ENCODE measurements around the gene RAB5IF. TPM values are rescaled to one million over a fixed set of nuclear protein-coding genes. Genes with fewer than 3 reads are reported as not detected.
"Not testable (repeated sequence)": the region's sequence is repeated elsewhere in the genome, so short reads cannot be mapped to it uniquely, and the experiment has no call there.

RAB5IF gene
- total RNA-seq, 1 donor from 2014 or later: 54.9 TPM

- Mint-ChIP-seq H3K4me3 (peak overlapping the region; percentile 24), H3K4me1 (peaks cover 40% of the 10 kb centered on the region), H3K9me3 (no peaks in the 10 kb centered on the region), H3K27me3 (no peaks in the 10 kb centered on the region), H3K36me3 (ENCODE audit: low read depth) (peaks cover 60% of the 10 kb centered on the region), H3K27ac (no peak overlapping the region)
- ChIA-PET POLR2A (interaction anchor here (0.6 to 0.7 kb wide), 3 partner anchors 37 to 129 kb away, joined by 3 to 8 read pairs (median 7); no protein-coding TSS in a partner anchor), CTCF (no interaction called here)
- intact Hi-C loops (cut with micrococcal nuclease): loop anchor here (10.0 kb wide), 1 partner anchor 653 kb away; the partner anchor contains the start of gene SCAND1
- TF ChIP-seq CTCF (IDR thresholded peaks at IDR 0.05): no peak
- ATAC-seq (ENCODE audit: low read depth) (no peak), DNase-seq (no peak)
Measured at GRCh38 chr20:36607586-36608387, 2.2 kb downstream of the RAB5IF start.

GRCh38 chr20:36608388-36608728, 2.8 kb downstream of the RAB5IF start:
- H3K27me3 Mint-ChIP-seq; H3K4me3 Mint-ChIP-seq; CTCF ChIA-PET; ATAC-seq (ENCODE audit: low read depth); H3K27ac Mint-ChIP-seq; H3K9me3 Mint-ChIP-seq; DNase-seq: not testable (repeated sequence)
- intact Hi-C loops (cut with micrococcal nuclease): loop anchor here (10.0 kb wide), 1 partner anchor 654 kb away; the partner anchor contains the start of gene SCAND1
- H3K4me1 Mint-ChIP-seq: peaks cover 40% of the 10 kb centered on the region
- H3K36me3 Mint-ChIP-seq (ENCODE audit: low read depth): peaks cover 66% of the 10 kb centered on the region
- POLR2A ChIA-PET: interaction anchor here (0.6 to 0.7 kb wide), 3 partner anchors 37 to 255 kb away, joined by 6 to 8 read pairs (median 7); a partner anchor contains a TSS

GRCh38 chr20:36611625-36612024, 6.0 kb downstream of the RAB5IF start:
- no peaks in the 10 kb centered on the region for H3K27me3 Mint-ChIP-seq
- H3K36me3 Mint-ChIP-seq (ENCODE audit: low read depth): peaks cover 80% of the 10 kb centered on the region
- H3K9me3 Mint-ChIP-seq: no peaks in the 10 kb centered on the region
- no peak overlapping the region for H3K27ac Mint-ChIP-seq
- intact Hi-C loops (cut with micrococcal nuclease): loop anchor here (1.0 to 2.0 kb wide), 3 partner anchors 143 to 276 kb away; a partner anchor contains a TSS
- no peak for ATAC-seq (ENCODE audit: low read depth)
- POLR2A ChIA-PET: no interaction called here
- no peak for TF ChIP-seq CTCF (IDR thresholded peaks at IDR 0.05)
- no peak overlapping the region for H3K4me3 Mint-ChIP-seq
- DNase-seq: no peak
- CTCF ChIA-PET: interaction anchor here (0.6 to 2.2 kb wide), 5 partner anchors 50 to 562 kb away, joined by 3 to 17 read pairs (median 4); no protein-coding TSS in a partner anchor
- H3K4me1 Mint-ChIP-seq: peaks cover 14% of the 10 kb centered on the region

GRCh38 chr20:36613974-36614373, 8.4 kb downstream of the RAB5IF start:
- H3K27me3 Mint-ChIP-seq: no peaks in the 10 kb centered on the region
- H3K9me3 Mint-ChIP-seq: no peaks in the 10 kb centered on the region
- intact Hi-C loops (cut with micrococcal nuclease): loop anchor here (2.0 kb wide), 1 partner anchor 249 kb away; a partner anchor contains a TSS
- no peaks in the 10 kb centered on the region for H3K4me1 Mint-ChIP-seq
- no peak overlapping the region for H3K4me3 Mint-ChIP-seq
- POLR2A ChIA-PET: interaction anchor here (0.6 kb wide), 1 partner anchor 270 kb away, joined by 4 read pairs; no protein-coding TSS in a partner anchor
- CTCF ChIA-PET: interaction anchor here (1.0 to 1.9 kb wide), 3 partner anchors 10 to 270 kb away, joined by 3 to 6 read pairs (median 3); no protein-coding TSS in a partner anchor
- H3K36me3 Mint-ChIP-seq (ENCODE audit: low read depth): peaks cover 62% of the 10 kb centered on the region
- DNase-seq (no peak), ATAC-seq (ENCODE audit: low read depth) (no peak)
- TF ChIP-seq CTCF (IDR thresholded peaks at IDR 0.05): no peak
- H3K27ac Mint-ChIP-seq: no peak overlapping the region

- no peak overlapping the region for H3K4me3 Mint-ChIP-seq
- intact Hi-C loops (cut with micrococcal nuclease): no loop called here
- H3K36me3 Mint-ChIP-seq (ENCODE audit: low read depth): peaks cover 53% of the 10 kb centered on the region
- ATAC-seq (ENCODE audit: low read depth): no peak
- TF ChIP-seq CTCF (IDR thresholded peaks at IDR 0.05): no peak
- ChIA-PET POLR2A (no interaction called here), CTCF (interaction anchor here (1.0 kb wide), 1 partner anchor 9 kb away, joined by 3 read pairs; no protein-coding TSS in a partner anchor)
- H3K4me1 Mint-ChIP-seq: no peaks in the 10 kb centered on the region
- H3K27me3 Mint-ChIP-seq: no peaks in the 10 kb centered on the region
- H3K27ac Mint-ChIP-seq: no peak overlapping the region
- no peaks in the 10 kb centered on the region for H3K9me3 Mint-ChIP-seq
- DNase-seq: no peak
Measured at GRCh38 chr20:36614781-36615557, 9.4 kb downstream of the RAB5IF start.

All from activated B cell treated with CpG ODN at 0.5 μM for 24 hours (primary cell).